ENCODE data around the gene SERINC5. TPM values are rescaled to one million over a fixed set of nuclear protein-coding genes. Genes with fewer than 3 reads are reported as not detected.
"Not testable (repeated sequence)": the region's sequence is repeated elsewhere in the genome, so short reads cannot be mapped to it uniquely, and the experiment has no call there.

The SERINC5 gene
- total RNA-seq, 4 donors from 2014 or later, result 19.5 to 32.8 (median 25.6) TPM

- no peak for TF ChIP-seq CTCF (IDR thresholded peaks at IDR 0.05)
- DNase-seq (ENCODE audit: low spot score) (no peak), ATAC-seq (ENCODE audit: low FRiP score) (no peak)
These were observed 163.3 kb downstream of the SERINC5 start for GRCh38 chr5:80092486-80093107.

- peak; percentile 56 for ATAC-seq (ENCODE audit: low FRiP score)
- not testable (repeated sequence) for DNase-seq (ENCODE audit: low spot score)
- peak in 2 of 3 donors; percentile 5 to 76 for TF ChIP-seq CTCF (IDR thresholded peaks at IDR 0.05)
These were observed 164.1 kb downstream of the SERINC5 start for GRCh38 chr5:80091792-80092192.

GRCh38 chr5:80090884-80091166, 165.0 kb downstream of the SERINC5 start:
- no peak for TF ChIP-seq CTCF (IDR thresholded peaks at IDR 0.05)

GRCh38 chr5:80083101-80083890, 172.6 kb downstream of the SERINC5 start:
- DNase-seq (ENCODE audit: low spot score) (no peak), ATAC-seq (ENCODE audit: low FRiP score) (peak; percentile 85)
- peak in 2 of 3 donors; percentile 36 to 46 for TF ChIP-seq CTCF (IDR thresholded peaks at IDR 0.05)

More at GRCh38 chr5:80090884-80091166, 165.0 kb downstream of the SERINC5 start:
- no peak for ATAC-seq (ENCODE audit: low FRiP score)
- DNase-seq (ENCODE audit: low spot score), result no peak

- TF ChIP-seq CTCF (IDR thresholded peaks at IDR 0.05), result peak in 1 of 3 donors; percentile 25
These were observed 173.1 kb downstream of the SERINC5 start for GRCh38 chr5:80082731-80083100.

GRCh38 chr5:80082281-80082680, 173.6 kb downstream of the SERINC5 start:
- DNase-seq (ENCODE audit: low spot score) (no peak), ATAC-seq (ENCODE audit: low FRiP score) (no peak)
- TF ChIP-seq CTCF (IDR thresholded peaks at IDR 0.05), result no peak

More at GRCh38 chr5:80082731-80083100, 173.1 kb downstream of the SERINC5 start:
- ATAC-seq (ENCODE audit: low FRiP score) (no peak), DNase-seq (ENCODE audit: low spot score) (no peak)

GRCh38 chr5:80078921-80079320, 176.9 kb downstream of the SERINC5 start:
- DNase-seq (ENCODE audit: low spot score) (no peak), ATAC-seq (ENCODE audit: low FRiP score) (no peak)
- TF ChIP-seq CTCF (IDR thresholded peaks at IDR 0.05), result no peak

All from omental fat pad (tissue), 4 donors.